HepG2 (cell line): ENCODE measurements around the gene ABCF1. TPM values are rescaled to one million over a fixed set of nuclear protein-coding genes. Genes with fewer than 3 reads are reported as not detected.

ENCODE experiments used
- CBX2 ChIP-seq, 2 experiments: fragments of 200-600 bp in 1 of 2; sonication (generic); formaldehyde crosslinking in 1 of 2; IDR thresholded peaks; 2 replicates each; pipeline versions ENCODE4 v1.7.0 to v1.8.1; 2018 to 2022; ENCODE audit warnings: low read depth in 2 of 2, low read length in 1 of 2, mild to moderate bottlenecking in 1 of 2, missing genetic modification reagents in 1 of 2
- CBX5 ChIP-seq: sonication (generic); formaldehyde crosslinking; IDR thresholded peaks from 2 replicates; pipeline ENCODE4 v1.4.0; 2020; ENCODE audit warnings: missing genetic modification reagents, borderline replicate concordance
- ETS1 ChIP-seq: sonication (generic); formaldehyde crosslinking; IDR thresholded peaks from 2 replicates; pipeline ENCODE4 v1.4.0; 2020; ENCODE audit warnings: missing genetic modification reagents
- HDAC1 ChIP-seq: sonication (generic); formaldehyde crosslinking; IDR thresholded peaks from 2 replicates; pipeline ENCODE4 v1.5.1; 2020; ENCODE audit warnings: mild to moderate bottlenecking, missing genetic modification reagents
- JUNB ChIP-seq: sonication (generic); formaldehyde crosslinking; IDR thresholded peaks from 2 replicates; pipeline ENCODE4 v1.8.0; 2022; ENCODE audit warnings: missing genetic modification reagents, mild to moderate bottlenecking, borderline replicate concordance
- KMT2A ChIP-seq: sonication (generic); formaldehyde crosslinking; IDR thresholded peaks from 2 replicates; pipeline ENCODE4 v1.4.0; 2020; ENCODE audit warnings: missing genetic modification reagents
- SIN3B ChIP-seq: fragments of 150-350 bp; IDR thresholded peaks from 2 replicates; pipeline ENCODE4 v1.6.1; 2014; ENCODE audit warnings: low read length
- SP1 ChIP-seq, 2 experiments: fragments of 450-650 bp in 1 of 2; sonication (generic) in 1 of 2; formaldehyde crosslinking in 1 of 2; IDR thresholded peaks; 2 replicates each; pipeline versions ENCODE4 v1.4.0 to v1.6.1; 2016 to 2020; ENCODE audit warnings: missing genetic modification reagents in 1 of 2
- ZNF10 ChIP-seq: sonication (generic); formaldehyde crosslinking; IDR thresholded peaks from 2 replicates; pipeline ENCODE4 v1.4.0; 2020; ENCODE audit warnings: mild to moderate bottlenecking, low read depth, missing genetic modification reagents, borderline replicate concordance
- ZXDC ChIP-seq: sonication (generic); formaldehyde crosslinking; IDR thresholded peaks from 2 replicates; pipeline ENCODE4 v1.5.0; 2020; ENCODE audit warnings: mild to moderate bottlenecking, missing genetic modification reagents
- polyA plus RNA-seq, 8 experiments: library from polyadenylated mRNA; depleted of rRNA in 3 of 8; stranded (reverse) in 7 of 8; unstranded in 1 of 8; fragments of >200 nt; fragmentation: Illumina TruSeq in 4 of 8; extraction: Trizol in 4 of 8; gene quantifications; 2 replicates each; pipeline versions ENCODE4 v1.2.1 to v1.2.3, GENCODE V29; 2011 to 2016; ENCODE audit warnings: low read depth in 4 of 8, missing spikeins in 1 of 8, mixed read lengths in 1 of 8; ENCODE audit not compliant: insufficient read depth in 1 of 8
- total RNA-seq, 5 experiments: library from RNA; depleted of rRNA; stranded (reverse); fragments of >200 nt; fragmentation: Illumina TruSeq; extraction: Trizol; gene quantifications; 2 replicates each; pipeline ENCODE4 v1.2.3, GENCODE V29; 2016; ENCODE audit warnings: low read depth in 1 of 5
- TF ChIP-seq, protein P1 (sequence below): sonication (generic); formaldehyde crosslinking; IDR thresholded peaks from 2 replicates; pipeline ENCODE4 v1.5.0; 2020; ENCODE audit warnings: mild to moderate bottlenecking, missing genetic modification reagents
- TF ChIP-seq, protein P2 (sequence below): sonication (generic); formaldehyde crosslinking; IDR thresholded peaks from 2 replicates; pipeline ENCODE4 v1.8.1; 2023; ENCODE audit warnings: missing genetic modification reagents, inconsistent platforms, borderline replicate concordance
- TF ChIP-seq, protein P3 (sequence below), 2 experiments: fragments of 450-650 bp in 1 of 2; sonication (generic) in 1 of 2; formaldehyde crosslinking; IDR thresholded peaks; 2 replicates each; pipeline versions ENCODE4 v1.5.0 to v1.8.0; 2020 to 2022; ENCODE audit warnings: mild to moderate bottlenecking in 1 of 2, missing genetic modification reagents in 1 of 2
- TF ChIP-seq, protein P4 (sequence below): IDR thresholded peaks from 2 replicates; pipeline ENCODE4 v1.6.1; 2016
- TF ChIP-seq, protein P5 (sequence below): sonication (generic); formaldehyde crosslinking; IDR thresholded peaks from 2 replicates; pipeline ENCODE4 v1.9.0; 2021; ENCODE audit warnings: missing genetic modification reagents, mild to moderate bottlenecking, borderline replicate concordance

The ABCF1 gene
- total and polyA plus RNA-seq, 2 of the 13 experiments (the other 11 are each of a cell fraction or from before 2014, with no cell fraction given) = 25.4 to 98.9 TPM

DNA sequence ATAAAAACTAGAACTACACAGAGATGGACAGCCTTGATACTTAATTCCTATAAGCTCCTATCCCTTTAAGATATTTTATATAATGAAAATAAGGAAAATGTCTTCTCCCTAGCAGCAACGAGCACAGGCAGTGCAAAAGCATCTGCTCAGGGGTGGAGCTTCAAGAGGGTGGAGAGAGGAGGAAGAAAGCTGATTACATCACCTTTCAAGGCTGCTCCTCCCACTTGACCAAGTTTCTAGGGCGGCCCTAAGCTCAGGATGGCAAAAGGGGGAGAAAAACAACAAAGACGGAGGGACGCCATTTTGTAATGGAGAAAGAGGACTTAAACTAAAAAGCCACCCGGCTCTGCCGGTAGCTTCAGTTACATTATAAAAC, 43.6 kb downstream of the ABCF1 start (continued):
- TF ChIP-seq, protein P1, sequence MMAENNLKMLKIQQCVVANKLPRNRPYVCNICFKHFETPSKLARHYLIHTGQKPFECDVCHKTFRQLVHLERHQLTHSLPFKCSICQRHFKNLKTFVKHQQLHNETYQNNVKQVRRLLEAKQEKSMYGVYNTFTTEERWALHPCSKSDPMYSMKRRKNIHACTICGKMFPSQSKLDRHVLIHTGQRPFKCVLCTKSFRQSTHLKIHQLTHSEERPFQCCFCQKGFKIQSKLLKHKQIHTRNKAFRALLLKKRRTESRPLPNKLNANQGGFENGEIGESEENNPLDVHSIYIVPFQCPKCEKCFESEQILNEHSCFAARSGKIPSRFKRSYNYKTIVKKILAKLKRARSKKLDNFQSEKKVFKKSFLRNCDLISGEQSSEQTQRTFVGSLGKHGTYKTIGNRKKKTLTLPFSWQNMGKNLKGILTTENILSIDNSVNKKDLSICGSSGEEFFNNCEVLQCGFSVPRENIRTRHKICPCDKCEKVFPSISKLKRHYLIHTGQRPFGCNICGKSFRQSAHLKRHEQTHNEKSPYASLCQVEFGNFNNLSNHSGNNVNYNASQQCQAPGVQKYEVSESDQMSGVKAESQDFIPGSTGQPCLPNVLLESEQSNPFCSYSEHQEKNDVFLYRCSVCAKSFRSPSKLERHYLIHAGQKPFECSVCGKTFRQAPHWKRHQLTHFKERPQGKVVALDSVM (CRISPR knock-in tag) = no peak
- TF ChIP-seq ZXDC (no peak), SIN3B (no peak), SP1 (IDR thresholded peaks at IDR 0.05) (no peak), SP1 (CRISPR knock-in tag; IDR thresholded peaks at IDR 0.05) (peak; percentile 53), JUNB (CRISPR knock-in tag) (no peak), ETS1 (no peak), HDAC1 (peak; percentile 59), CBX5 (no peak), KMT2A (CRISPR knock-in tag) (no peak), CBX2 (IDR thresholded peaks at IDR 0.05; ENCODE audit: low read depth, low read length) (no peak), CBX2 (CRISPR knock-in tag; IDR thresholded peaks at IDR 0.05; ENCODE audit: low read depth) (no peak), ZNF10 (CRISPR knock-in tag) (no peak)
- TF ChIP-seq, protein P2, sequence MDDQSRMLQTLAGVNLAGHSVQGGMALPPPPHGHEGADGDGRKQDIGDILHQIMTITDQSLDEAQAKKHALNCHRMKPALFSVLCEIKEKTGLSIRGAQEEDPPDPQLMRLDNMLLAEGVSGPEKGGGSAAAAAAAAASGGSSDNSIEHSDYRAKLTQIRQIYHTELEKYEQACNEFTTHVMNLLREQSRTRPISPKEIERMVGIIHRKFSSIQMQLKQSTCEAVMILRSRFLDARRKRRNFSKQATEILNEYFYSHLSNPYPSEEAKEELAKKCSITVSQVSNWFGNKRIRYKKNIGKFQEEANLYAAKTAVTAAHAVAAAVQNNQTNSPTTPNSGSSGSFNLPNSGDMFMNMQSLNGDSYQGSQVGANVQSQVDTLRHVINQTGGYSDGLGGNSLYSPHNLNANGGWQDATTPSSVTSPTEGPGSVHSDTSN (CRISPR knock-in tag) = no peak
- TF ChIP-seq, protein P3, sequence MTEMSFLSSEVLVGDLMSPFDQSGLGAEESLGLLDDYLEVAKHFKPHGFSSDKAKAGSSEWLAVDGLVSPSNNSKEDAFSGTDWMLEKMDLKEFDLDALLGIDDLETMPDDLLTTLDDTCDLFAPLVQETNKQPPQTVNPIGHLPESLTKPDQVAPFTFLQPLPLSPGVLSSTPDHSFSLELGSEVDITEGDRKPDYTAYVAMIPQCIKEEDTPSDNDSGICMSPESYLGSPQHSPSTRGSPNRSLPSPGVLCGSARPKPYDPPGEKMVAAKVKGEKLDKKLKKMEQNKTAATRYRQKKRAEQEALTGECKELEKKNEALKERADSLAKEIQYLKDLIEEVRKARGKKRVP (CRISPR knock-in tag; IDR thresholded peaks at IDR 0.05) = peak in 1 of 2 experiments; percentile 95; a peak in 2 of 4 replicates
- TF ChIP-seq, protein P4, sequence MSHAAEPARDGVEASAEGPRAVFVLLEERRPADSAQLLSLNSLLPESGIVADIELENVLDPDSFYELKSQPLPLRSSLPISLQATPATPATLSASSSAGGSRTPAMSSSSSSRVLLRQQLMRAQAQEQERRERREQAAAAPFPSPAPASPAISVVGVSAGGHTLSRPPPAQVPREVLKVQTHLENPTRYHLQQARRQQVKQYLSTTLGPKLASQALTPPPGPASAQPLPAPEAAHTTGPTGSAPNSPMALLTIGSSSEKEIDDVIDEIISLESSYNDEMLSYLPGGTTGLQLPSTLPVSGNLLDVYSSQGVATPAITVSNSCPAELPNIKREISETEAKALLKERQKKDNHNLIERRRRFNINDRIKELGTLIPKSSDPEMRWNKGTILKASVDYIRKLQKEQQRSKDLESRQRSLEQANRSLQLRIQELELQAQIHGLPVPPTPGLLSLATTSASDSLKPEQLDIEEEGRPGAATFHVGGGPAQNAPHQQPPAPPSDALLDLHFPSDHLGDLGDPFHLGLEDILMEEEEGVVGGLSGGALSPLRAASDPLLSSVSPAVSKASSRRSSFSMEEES (CRISPR knock-in tag) = peak; percentile 26; the same call in 1 of the 2 replicates
- TF ChIP-seq, protein P5, sequence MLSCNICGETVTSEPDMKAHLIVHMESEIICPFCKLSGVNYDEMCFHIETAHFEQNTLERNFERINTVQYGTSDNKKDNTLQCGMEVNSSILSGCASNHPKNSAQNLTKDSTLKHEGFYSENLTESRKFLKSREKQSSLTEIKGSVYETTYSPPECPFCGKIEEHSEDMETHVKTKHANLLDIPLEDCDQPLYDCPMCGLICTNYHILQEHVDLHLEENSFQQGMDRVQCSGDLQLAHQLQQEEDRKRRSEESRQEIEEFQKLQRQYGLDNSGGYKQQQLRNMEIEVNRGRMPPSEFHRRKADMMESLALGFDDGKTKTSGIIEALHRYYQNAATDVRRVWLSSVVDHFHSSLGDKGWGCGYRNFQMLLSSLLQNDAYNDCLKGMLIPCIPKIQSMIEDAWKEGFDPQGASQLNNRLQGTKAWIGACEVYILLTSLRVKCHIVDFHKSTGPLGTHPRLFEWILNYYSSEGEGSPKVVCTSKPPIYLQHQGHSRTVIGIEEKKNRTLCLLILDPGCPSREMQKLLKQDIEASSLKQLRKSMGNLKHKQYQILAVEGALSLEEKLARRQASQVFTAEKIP (CRISPR knock-in tag) = no peak
